Stimulated activated CD4-positive, alpha-beta T cell treated with anti-CD3 and anti-CD28 coated beads, TNF-alpha, amount 100 ng/mL, for 48 hours (primary cell): ENCODE measurements around the gene TAF11L8.
"Not testable (repeated sequence)": the region's sequence is repeated elsewhere in the genome, so short reads cannot be mapped to it uniquely, and the experiment has no call there.

Experiments used
- DNase-seq, 3 donors: peaks; one replicate each; pipeline ENCODE4 v3.0.0-alpha.2; 2020; ENCODE audit warnings: low read depth in 3 of 3

Gene TAF11L8

GRCh38 chr5:17590860-17591259 lies at the start of gene TAF11L8:
Gene TAF11L8, minus strand, starts transcription at chr5:17590960.
- not testable (repeated sequence) for DNase-seq

GRCh38 chr5:17634160-17634559 lies 43.4 kb upstream of the TAF11L8 start, which contains the start of gene TAF11L14:
Gene TAF11L14, plus strand, starts transcription at chr5:17634460.
- DNase-seq, result no peak

- not testable (repeated sequence) for DNase-seq
Measured at GRCh38 chr5:17631788-17632187, 41.0 kb upstream of the TAF11L8 start, which contains the start of gene TAF11L13. Gene TAF11L13, plus strand, starts transcription at chr5:17632088.

GRCh38 chr5:17625686-17626085 lies 34.9 kb upstream of the TAF11L8 start:
- DNase-seq, result no peak

- DNase-seq, result no peak
Measured at GRCh38 chr5:17620627-17621026, 29.9 kb upstream of the TAF11L8 start.

GRCh38 chr5:17619354-17619753 lies 28.6 kb upstream of the TAF11L8 start:
- no peak for DNase-seq

- no peak for DNase-seq
Measured at GRCh38 chr5:17614872-17615605, 24.3 kb upstream of the TAF11L8 start.

GRCh38 chr5:17610092-17610491 lies 19.3 kb upstream of the TAF11L8 start, which contains the start of gene TAF11L12:
Gene TAF11L12, plus strand, starts transcription at chr5:17610392.
- DNase-seq, result not testable (repeated sequence)

GRCh38 chr5:17607461-17607860 lies 16.7 kb upstream of the TAF11L8 start:
- not testable (repeated sequence) for DNase-seq

- DNase-seq, result no peak
Measured at GRCh38 chr5:17604951-17605350, 14.2 kb upstream of the TAF11L8 start.

GRCh38 chr5:17603880-17604279 lies 13.1 kb upstream of the TAF11L8 start, which contains the start of gene TAF11L11:
Gene TAF11L11, plus strand, starts transcription at chr5:17604183.
- DNase-seq, result not testable (repeated sequence)

- DNase-seq, result not testable (repeated sequence)
Measured at GRCh38 chr5:17597728-17598127, 7.0 kb upstream of the TAF11L8 start, which contains the start of gene TAF11L10. Gene TAF11L10, minus strand, starts transcription at chr5:17597828.

GRCh38 chr5:17594255-17594654 lies 3.5 kb upstream of the TAF11L8 start, which contains the start of gene TAF11L9:
Gene TAF11L9, minus strand, starts transcription at chr5:17594394.
- not testable (repeated sequence) for DNase-seq

- not testable (repeated sequence) for DNase-seq
Measured at GRCh38 chr5:17585658-17586057, 5.1 kb downstream of the TAF11L8 start, which contains the start of gene TAF11L7. Gene TAF11L7, minus strand, starts transcription at chr5:17585758.
